ENCODE results near the gene MORN3. TPM values are rescaled to one million over a fixed set of nuclear protein-coding genes. Genes with fewer than 3 reads are reported as not detected.
"Not testable (repeated sequence)": the region's sequence is repeated elsewhere in the genome, so short reads cannot be mapped to it uniquely, and the experiment has no call there.

MORN3 gene, protein sequence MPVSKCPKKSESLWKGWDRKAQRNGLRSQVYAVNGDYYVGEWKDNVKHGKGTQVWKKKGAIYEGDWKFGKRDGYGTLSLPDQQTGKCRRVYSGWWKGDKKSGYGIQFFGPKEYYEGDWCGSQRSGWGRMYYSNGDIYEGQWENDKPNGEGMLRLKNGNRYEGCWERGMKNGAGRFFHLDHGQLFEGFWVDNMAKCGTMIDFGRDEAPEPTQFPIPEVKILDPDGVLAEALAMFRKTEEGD
- 0.45 TPM for polyA plus RNA-seq (2012; ENCODE audit: insufficient read depth, insufficient read length, low read depth)

DNA sequence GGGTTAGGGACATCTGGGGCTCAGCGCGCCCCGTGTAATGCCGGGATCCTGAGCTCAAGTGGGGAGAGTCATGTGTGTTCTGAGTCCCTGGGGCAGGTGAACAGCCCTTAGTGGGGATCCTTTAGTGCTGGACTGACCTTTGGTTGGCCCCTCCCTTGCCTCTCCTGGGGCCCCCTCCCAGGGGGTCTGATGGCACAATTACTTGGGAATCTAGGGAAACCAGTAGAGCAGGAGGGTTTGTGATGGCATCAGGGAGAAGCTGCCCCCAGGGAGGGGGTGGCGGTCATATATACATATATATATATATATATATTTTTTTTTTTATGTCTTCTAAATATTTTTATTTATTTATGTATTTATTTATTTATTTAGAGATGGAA, at the start of gene MORN3:
TSS of gene MORN3 (minus strand) at position 134 of the 380 bp plus-strand sequence. CDS start 171 bp downstream, outside the sequence.
- Histone ChIP-seq H3K4me3 (ENCODE audit: low read depth, low read length) (no peak within 1 kb of the TSS), H3K4me1 (peaks cover 4% of the 10 kb centered on the region; the same call in 1 of the 2 replicates), H3K27me3 (no peaks in the 10 kb centered on the region), H3K36me3 (no peaks in the 10 kb centered on the region), H3K9me3 (no peaks in the 10 kb centered on the region)
- TF ChIP-seq, protein P1, sequence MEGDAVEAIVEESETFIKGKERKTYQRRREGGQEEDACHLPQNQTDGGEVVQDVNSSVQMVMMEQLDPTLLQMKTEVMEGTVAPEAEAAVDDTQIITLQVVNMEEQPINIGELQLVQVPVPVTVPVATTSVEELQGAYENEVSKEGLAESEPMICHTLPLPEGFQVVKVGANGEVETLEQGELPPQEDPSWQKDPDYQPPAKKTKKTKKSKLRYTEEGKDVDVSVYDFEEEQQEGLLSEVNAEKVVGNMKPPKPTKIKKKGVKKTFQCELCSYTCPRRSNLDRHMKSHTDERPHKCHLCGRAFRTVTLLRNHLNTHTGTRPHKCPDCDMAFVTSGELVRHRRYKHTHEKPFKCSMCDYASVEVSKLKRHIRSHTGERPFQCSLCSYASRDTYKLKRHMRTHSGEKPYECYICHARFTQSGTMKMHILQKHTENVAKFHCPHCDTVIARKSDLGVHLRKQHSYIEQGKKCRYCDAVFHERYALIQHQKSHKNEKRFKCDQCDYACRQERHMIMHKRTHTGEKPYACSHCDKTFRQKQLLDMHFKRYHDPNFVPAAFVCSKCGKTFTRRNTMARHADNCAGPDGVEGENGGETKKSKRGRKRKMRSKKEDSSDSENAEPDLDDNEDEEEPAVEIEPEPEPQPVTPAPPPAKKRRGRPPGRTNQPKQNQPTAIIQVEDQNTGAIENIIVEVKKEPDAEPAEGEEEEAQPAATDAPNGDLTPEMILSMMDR (IDR thresholded peaks at IDR 0.05; ENCODE audit: low read depth, low read length): no peak
- DNase-seq: no peak

DNA sequence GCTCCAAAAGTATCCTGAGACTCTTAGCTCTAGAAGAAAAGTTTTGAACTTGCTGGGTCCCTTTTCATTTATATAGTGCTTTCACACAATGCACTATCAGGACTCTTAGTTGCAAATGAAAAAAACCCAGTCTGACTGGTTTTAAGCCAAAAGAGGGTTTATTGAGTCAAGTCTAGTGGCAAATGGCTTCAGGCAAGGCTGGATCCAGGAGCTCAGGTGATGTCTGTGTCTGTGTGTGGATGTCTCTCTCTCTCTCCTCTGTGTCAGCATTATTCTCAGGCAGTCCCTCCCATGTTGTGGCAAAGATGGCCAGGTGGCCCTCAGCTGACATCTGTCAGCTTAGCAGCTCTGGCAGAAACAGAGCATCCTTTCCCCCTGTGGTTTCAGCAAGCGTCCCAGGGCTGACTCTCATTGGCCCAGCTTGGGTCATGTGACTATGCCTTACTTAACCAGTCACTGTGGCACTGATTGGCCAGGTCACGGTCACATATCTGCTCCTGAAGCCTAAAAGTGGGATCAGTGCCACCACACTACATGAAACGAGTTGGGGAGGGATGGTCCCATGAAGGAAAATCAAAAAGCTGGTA, 49.3 kb upstream of the MORN3 start:
- TF ChIP-seq, protein P1 (IDR thresholded peaks at IDR 0.05; ENCODE audit: low read depth, low read length): no peak
- Histone ChIP-seq H3K27me3 (no peaks in the 10 kb centered on the region), H3K4me3 (ENCODE audit: low read depth, low read length) (no peak overlapping the region), H3K4me1 (peaks cover under 1% of the 10 kb centered on the region; the same call in 1 of the 2 replicates), H3K9me3 (no peaks in the 10 kb centered on the region), H3K36me3 (peaks cover 20% of the 10 kb centered on the region)
- peak; percentile 72 for DNase-seq

DNA sequence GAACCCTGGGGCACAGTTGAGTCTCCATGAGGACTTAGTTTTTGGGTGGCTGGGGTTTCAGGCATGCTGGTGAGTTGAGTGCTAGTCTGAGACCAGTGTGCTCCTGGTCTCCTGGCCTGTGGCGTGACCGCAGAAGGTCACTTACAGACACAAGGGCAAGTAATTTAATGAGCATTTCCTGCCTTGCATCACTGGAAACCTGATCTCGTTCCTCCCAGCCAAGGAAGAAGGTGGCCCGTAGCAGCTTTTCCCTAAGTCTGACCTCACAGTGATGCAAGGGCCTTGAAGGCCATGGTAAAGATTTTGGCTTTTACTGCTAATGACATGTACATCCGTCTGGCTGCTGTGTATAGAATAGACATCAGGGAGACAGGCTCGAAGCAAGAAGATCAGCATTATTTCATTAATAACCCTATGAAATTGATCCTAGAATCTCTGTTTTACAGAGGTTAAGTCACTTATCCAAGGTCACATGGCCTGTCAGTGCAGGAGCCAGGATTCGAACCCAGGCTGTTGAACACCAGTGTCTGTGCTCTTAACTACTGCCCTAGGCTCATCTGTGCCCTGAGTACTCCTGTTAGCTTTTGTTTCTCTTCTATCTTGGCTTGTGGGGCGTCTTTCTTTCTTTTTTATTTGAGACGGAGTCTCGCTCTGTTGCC, 47.7 kb upstream of the MORN3 start:
- Histone ChIP-seq H3K36me3 (peaks cover 12% of the 10 kb centered on the region), H3K9me3 (no peaks in the 10 kb centered on the region), H3K4me1 (peaks cover 3% of the 10 kb centered on the region; the same call in 1 of the 2 replicates), H3K4me3 (ENCODE audit: low read depth, low read length) (no peak overlapping the region), H3K27me3 (no peaks in the 10 kb centered on the region)
- DNase-seq: no peak
- TF ChIP-seq, protein P1 (IDR thresholded peaks at IDR 0.05; ENCODE audit: low read depth, low read length): no peak

DNA sequence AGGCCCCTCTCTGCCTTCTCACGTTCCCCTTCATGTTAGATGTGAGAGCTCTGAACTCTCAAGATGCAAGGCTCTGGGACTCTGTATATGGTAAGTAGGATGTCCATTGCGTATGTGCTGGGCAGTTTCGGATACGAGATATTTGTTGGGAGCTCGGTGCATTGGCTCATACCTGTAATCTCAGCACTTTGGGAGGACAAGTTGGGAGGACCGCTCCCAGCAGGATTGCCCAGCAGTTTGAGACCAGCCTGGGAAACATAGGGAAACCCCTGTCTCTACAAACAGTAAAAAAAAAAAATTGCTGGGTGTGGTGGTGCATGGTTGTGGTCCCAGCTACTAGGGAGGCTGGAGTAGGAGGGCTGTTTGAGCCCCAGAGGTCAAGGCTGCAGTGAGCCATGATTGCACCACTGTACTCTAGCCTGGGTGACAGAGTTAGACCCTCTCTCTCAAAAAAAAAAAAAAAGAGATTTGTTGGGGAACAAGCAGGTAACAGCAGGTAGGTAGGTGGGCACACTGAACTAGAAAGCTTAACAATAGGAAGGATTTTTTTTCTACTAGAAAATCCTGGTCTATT, 46.5 kb upstream of the MORN3 start:
- Histone ChIP-seq H3K36me3 (peaks cover 11% of the 10 kb centered on the region), H3K27me3 (no peaks in the 10 kb centered on the region), H3K4me3 (ENCODE audit: low read depth, low read length) (no peak overlapping the region)

DNA sequence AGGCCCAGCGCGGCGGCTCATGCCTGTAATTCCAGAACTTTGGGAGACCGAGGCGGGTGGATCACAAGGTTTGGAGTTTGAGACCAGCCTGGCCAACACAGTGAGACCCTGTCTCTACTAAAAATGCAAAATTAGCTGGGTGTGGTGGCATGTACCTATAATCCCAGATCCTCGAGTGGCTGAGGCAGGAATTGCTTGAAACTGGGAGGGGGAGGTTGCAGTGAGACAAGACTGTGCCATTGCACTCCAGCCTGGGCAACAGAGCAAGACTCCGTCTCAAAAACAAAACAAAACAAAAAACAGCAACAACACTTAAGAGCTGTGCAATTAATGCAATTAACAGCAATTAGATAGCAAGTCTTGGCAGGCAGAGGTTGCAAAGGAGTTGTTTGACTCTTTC, 45.6 kb upstream of the MORN3 start:
- H3K4me1 ChIP-seq; H3K9me3 ChIP-seq; H3K36me3 ChIP-seq; H3K27me3 ChIP-seq; H3K4me3 ChIP-seq (ENCODE audit: low read depth, low read length); DNase-seq: not testable (repeated sequence)

More for the DNA sequence above, 46.5 kb upstream of the MORN3 start:
- H3K9me3 ChIP-seq: no peaks in the 10 kb centered on the region
- TF ChIP-seq, protein P1 (IDR thresholded peaks at IDR 0.05; ENCODE audit: low read depth, low read length): no peak
- no peak for DNase-seq
- peaks cover 3% of the 10 kb centered on the region; the same call in 1 of the 2 replicates for H3K4me1 ChIP-seq

DNA sequence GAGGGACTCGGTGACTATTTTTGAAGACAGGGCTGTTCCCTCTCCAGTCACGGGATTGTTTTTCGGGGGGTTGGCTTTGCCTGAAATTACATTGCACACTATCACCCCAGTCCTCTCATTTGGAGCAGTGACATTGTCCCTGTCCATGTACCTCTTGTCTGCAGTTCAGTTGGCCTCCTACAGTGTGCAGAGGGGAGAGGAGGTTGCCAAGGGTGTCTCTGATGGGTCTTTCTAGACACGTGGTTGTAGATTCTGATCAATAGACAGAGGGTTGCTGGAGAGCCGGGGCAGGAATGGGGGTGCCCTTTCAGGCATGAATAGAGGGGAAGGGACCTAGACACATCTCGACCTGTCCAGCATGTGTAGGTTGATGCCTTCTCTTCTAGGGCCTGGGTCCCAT, 44.3 kb upstream of the MORN3 start:
- Histone ChIP-seq H3K27me3 (no peaks in the 10 kb centered on the region), H3K36me3 (peaks cover 8% of the 10 kb centered on the region), H3K4me1 (peaks cover 3% of the 10 kb centered on the region; the same call in 1 of the 2 replicates), H3K4me3 (ENCODE audit: low read depth, low read length) (peak overlapping the region; percentile 93), H3K9me3 (no peaks in the 10 kb centered on the region)
- TF ChIP-seq, protein P1 (IDR thresholded peaks at IDR 0.05; ENCODE audit: low read depth, low read length): no peak
- no peak for DNase-seq

All from BE2C (cell line).